Fibroblast of mammary gland (primary cell): ENCODE data around the gene SDCCAG8.

Experiments used
- DNase-seq: peaks from one replicate; pipeline ENCODE4 v3.0.0-alpha.2; 2010; ENCODE audit warnings: low read depth
- H3K4me3 ChIP-seq: 2 replicates; pipeline ENCODE4 v1.5.1; 2011; ENCODE audit warnings: low read depth, mild to moderate bottlenecking, low read length, moderate library complexity; ENCODE audit not compliant: control insufficient read depth
- CTCF ChIP-seq: conservative IDR thresholded peaks from 2 replicates; pipeline ENCODE4 v1.5.1; 2011; ENCODE audit warnings: low read depth, low read length, inconsistent platforms; ENCODE audit not compliant: control insufficient read depth, insufficient read depth

SDCCAG8 gene

GRCh38 chr1:243503155-243503554 is 247.3 kb downstream of the SDCCAG8 start:
- no peak overlapping the region for H3K4me3 ChIP-seq
- no peak for DNase-seq
- no peak for TF ChIP-seq CTCF

- peak; percentile 41 for DNase-seq
- TF ChIP-seq CTCF, result no peak
- no peak overlapping the region for H3K4me3 ChIP-seq
These were observed 250.3 kb downstream of the SDCCAG8 start for GRCh38 chr1:243505986-243506689.

- H3K4me3 ChIP-seq, result no peak overlapping the region
- no peak for TF ChIP-seq CTCF
- DNase-seq, result no peak
These were observed 251.3 kb downstream of the SDCCAG8 start for GRCh38 chr1:243507001-243507671.

- no peak for DNase-seq
- TF ChIP-seq CTCF, result no peak
- no peak overlapping the region for H3K4me3 ChIP-seq
These were observed 251.9 kb downstream of the SDCCAG8 start for GRCh38 chr1:243507672-243508302.

GRCh38 chr1:243508303-243508713 is 252.5 kb downstream of the SDCCAG8 start:
- no peak overlapping the region for H3K4me3 ChIP-seq
- no peak for TF ChIP-seq CTCF
- no peak for DNase-seq

- no peak for DNase-seq
- H3K4me3 ChIP-seq, result no peak overlapping the region
These were observed 253.1 kb downstream of the SDCCAG8 start for GRCh38 chr1:243508943-243509342.

More at GRCh38 chr1:243508943-243509342, 253.1 kb downstream of the SDCCAG8 start:
- TF ChIP-seq CTCF, result no peak
